ENCODE data around the gene PSMB7.

PSMB7 gene

DNA sequence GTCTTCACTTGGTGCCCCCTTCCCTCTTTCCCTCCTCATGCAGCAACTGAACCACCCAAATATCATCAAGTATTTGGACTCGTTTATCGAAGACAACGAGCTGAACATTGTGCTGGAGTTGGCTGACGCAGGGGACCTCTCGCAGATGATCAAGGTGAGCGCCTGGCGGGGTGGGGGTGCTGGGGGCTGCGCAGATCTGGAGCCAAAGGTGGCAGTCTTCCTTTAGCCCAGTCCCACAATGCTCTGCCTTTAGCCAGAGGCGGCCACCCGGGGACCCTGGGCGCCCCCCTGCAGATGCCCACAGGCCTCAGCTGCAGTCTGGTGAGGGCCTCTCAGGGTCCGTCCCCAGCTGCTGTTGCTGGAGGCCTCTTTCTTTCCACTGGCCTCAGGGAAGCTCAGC is 93.8 kb downstream of the PSMB7 start:
- intact Hi-C loops (cut with DNase I; ENCODE audit: low total_unique reads), result loop anchor here (5.0 to 10.0 kb wide), 2 partner anchors 67 to 194 kb away; partner anchors contain the start of gene NEK6
- TF ChIP-seq, protein P1, sequence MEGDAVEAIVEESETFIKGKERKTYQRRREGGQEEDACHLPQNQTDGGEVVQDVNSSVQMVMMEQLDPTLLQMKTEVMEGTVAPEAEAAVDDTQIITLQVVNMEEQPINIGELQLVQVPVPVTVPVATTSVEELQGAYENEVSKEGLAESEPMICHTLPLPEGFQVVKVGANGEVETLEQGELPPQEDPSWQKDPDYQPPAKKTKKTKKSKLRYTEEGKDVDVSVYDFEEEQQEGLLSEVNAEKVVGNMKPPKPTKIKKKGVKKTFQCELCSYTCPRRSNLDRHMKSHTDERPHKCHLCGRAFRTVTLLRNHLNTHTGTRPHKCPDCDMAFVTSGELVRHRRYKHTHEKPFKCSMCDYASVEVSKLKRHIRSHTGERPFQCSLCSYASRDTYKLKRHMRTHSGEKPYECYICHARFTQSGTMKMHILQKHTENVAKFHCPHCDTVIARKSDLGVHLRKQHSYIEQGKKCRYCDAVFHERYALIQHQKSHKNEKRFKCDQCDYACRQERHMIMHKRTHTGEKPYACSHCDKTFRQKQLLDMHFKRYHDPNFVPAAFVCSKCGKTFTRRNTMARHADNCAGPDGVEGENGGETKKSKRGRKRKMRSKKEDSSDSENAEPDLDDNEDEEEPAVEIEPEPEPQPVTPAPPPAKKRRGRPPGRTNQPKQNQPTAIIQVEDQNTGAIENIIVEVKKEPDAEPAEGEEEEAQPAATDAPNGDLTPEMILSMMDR (IDR thresholded peaks at IDR 0.05), result no peak
- no peaks in the 10 kb centered on the region for H3K9me3 ChIP-seq
- no peak overlapping the region for H3K27ac ChIP-seq
- peaks cover 0 to 9% (median 4%) of the 10 kb centered on the region in 4 donors for H3K4me1 ChIP-seq
- DNase-seq, result no peak
- no peak overlapping the region for H3K4me3 ChIP-seq
- no peaks in the 10 kb centered on the region for H3K27me3 ChIP-seq
- H3K36me3 ChIP-seq, result peaks cover 26 to 66% (median 49%) of the 10 kb centered on the region in 3 donors

DNA sequence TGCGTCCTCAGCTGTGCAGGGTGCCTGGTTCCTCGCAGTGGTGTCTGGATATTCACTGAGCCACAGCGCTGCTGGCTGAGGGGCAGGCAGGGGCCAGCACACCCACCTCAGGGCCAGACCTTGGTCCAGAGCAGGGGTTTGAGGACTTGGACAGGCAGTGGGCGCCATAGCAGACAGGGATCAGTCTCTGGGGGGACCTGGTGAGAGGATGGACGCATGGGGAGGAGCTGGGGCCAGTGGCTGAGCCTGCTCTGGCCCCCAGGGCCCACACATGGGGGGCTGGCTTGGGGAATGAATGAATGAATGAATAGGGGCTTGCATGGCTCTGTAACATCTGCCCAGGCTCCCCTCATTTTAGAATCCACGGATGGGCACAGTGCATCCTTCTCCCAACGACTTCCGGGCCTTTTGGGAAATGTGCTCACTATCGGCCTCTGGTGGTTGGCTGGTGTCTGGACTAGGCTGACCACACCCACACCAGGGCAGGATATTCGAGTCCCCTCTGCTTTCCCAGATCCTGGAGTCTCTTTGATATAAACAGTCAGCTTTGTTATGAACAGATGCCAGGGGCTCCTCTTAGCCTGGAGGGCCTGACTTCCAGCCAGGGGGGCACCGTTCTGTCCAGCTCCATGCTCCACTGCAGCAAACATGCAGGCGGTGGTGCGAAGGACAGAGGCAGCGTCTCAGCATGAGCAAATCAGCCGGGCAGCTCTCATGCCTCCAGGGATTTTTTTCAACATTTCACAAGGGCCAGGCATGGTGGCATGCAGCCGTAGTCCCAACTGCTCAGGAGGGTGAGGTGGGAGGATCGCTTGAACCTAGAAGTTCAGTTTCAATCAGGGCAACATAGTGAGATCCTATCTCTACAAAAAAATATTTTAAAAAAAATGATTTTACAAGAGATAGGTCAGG is 94.9 kb downstream of the PSMB7 start:
- H3K27ac ChIP-seq, result peak overlapping the region; percentile 15 to 17
- peaks cover 28 to 66% (median 49%) of the 10 kb centered on the region in 3 donors for H3K36me3 ChIP-seq
- peaks cover 0 to 9% (median 4%) of the 10 kb centered on the region in 4 donors for H3K4me1 ChIP-seq
- H3K4me3 ChIP-seq, result no peak overlapping the region
- no peaks in the 10 kb centered on the region for H3K27me3 ChIP-seq
- TF ChIP-seq, protein P1 (IDR thresholded peaks at IDR 0.05), result peak; percentile 83 to 84
- intact Hi-C loops (cut with DNase I; ENCODE audit: low total_unique reads), result loop anchor here (5.0 to 10.0 kb wide), 2 partner anchors 66 to 193 kb away; partner anchors contain the start of gene NEK6
- H3K9me3 ChIP-seq, result no peaks in the 10 kb centered on the region
- DNase-seq, result peak; percentile 67 to 84

DNA sequence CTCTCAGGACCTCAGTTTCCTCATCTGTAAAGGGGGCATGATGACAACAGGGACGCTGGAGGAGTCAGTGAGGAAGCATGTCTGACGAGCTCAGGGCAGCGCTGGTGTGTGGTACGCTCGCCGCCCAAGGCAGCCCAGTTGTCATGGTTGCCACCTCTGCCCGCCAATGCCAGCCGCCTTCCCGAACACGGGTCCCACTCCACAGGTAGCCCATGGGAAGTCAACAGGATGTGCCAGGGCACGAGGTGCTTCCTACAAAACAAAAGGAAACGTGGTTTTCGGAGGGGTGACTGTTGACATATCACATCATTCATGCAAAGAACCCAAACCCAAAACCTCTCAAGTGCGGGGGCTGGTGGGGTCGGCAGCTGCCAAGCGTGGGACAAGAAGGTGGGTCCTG is 99.4 kb downstream of the PSMB7 start:
- TF ChIP-seq, protein P1 (IDR thresholded peaks at IDR 0.05), result no peak
- no peaks in the 10 kb centered on the region for H3K9me3 ChIP-seq
- no peak for DNase-seq
- H3K27ac ChIP-seq, result no peak overlapping the region
- H3K4me1 ChIP-seq, result peaks cover 0 to 9% (median 4%) of the 10 kb centered on the region in 4 donors
- intact Hi-C loops (cut with DNase I; ENCODE audit: low total_unique reads), result no loop called here
- H3K27me3 ChIP-seq, result no peaks in the 10 kb centered on the region
- no peak overlapping the region for H3K4me3 ChIP-seq
- peaks cover 20 to 56% (median 34%) of the 10 kb centered on the region in 3 donors for H3K36me3 ChIP-seq

DNA sequence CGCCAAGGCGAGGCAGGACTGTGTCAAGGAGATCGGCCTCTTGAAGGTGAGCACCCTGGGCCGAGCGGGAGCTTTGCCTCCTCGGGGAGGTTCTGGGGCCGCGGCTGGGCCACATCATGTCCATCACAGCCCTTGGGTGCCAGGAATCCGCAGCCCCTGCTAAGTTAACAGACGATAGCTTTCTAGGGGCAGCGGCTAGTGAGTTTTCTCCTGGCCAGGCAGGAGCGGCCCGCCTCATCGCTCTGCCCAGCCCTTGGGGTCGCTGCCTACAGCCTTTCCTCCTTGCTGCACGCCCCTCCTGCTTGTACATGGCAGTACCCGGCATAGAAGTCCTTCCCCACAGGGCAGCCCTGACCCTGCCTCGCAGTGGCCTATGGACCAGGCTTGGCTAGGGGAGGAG is 101.3 kb downstream of the PSMB7 start:
- H3K36me3 ChIP-seq, result peaks cover 20 to 72% (median 34%) of the 10 kb centered on the region in 3 donors
- H3K4me3 ChIP-seq, result no peak overlapping the region
- H3K27ac ChIP-seq, result no peak overlapping the region
- peaks cover 0 to 17% (median 7%) of the 10 kb centered on the region in 4 donors for H3K4me1 ChIP-seq
- TF ChIP-seq, protein P1 (IDR thresholded peaks at IDR 0.05), result no peak
- no peak for DNase-seq
- no peaks in the 10 kb centered on the region for H3K9me3 ChIP-seq
- H3K27me3 ChIP-seq, result no peaks in the 10 kb centered on the region
- intact Hi-C loops (cut with DNase I; ENCODE audit: low total_unique reads), result no loop called here

DNA sequence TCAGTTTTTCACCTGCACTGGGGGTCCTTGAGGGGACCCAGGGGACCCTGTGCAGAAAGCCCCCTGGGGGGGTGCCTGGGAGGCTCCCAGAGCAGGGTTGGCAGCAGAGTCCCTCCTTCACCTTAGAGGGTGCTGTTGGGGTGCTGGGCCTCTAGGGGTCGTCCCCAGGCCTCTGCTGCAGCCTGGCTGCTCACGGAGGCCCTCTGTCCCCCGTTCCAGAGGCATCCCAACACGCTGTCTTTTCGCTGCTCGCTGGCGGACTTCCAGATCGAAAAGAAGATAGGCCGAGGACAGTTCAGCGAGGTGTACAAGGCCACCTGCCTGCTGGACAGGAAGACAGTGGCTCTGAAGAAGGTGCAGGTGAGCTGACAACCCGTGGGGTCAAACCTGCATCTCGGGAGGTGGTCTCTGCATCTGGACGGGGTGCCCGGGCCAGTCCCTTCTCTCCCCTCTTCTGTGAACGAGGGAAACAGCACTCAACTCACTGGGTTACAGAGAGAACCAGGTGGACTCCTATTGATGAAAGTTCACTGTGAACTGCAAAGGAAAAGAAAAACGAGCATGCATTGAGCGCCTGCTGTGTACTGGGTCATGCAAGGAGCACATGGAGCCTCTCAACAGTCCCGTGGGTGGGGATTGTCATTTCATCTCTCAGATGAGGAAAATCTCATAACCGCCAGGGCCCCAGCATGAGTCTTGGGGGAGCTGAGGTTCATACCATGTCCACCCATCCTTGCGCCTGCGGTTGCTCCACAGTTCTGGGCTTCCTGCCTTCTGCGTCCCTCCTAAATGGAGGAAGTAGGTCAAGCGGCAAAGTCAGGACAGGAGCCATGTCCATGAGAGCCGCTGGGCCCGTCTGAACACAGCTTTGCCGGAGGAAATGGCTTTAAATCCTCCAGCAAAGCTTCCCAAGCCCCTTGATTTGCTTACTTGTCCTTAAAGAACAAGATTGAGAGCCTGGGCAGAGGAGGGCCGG is 102.7 kb downstream of the PSMB7 start:
- H3K27ac ChIP-seq, result no peak overlapping the region
- intact Hi-C loops (cut with DNase I; ENCODE audit: low total_unique reads), result no loop called here
- no peaks in the 10 kb centered on the region for H3K9me3 ChIP-seq
- no peak overlapping the region for H3K4me3 ChIP-seq
- peaks cover 0 to 19% (median 7%) of the 10 kb centered on the region in 4 donors for H3K4me1 ChIP-seq
- H3K36me3 ChIP-seq, result peaks cover 20 to 81% (median 40%) of the 10 kb centered on the region in 3 donors
- TF ChIP-seq, protein P1 (IDR thresholded peaks at IDR 0.05), result no peak
- no peaks in the 10 kb centered on the region for H3K27me3 ChIP-seq
- no peak for DNase-seq
